Endothelial cell of umbilical vein (primary cell): ENCODE measurements around the gene EMC9. TPM values are rescaled to one million over a fixed set of nuclear protein-coding genes. Genes with fewer than 3 reads are reported as not detected.

Experiments used
- BruUV-seq: library from RNA; stranded (reverse); fragments of 400-500 nt; replicated peaks from 2 replicates; lab custom pipeline; 2021; lab: Mats Ljungman, UMichigan
- CTCF ChIA-PET: fragments of 300-600, 350-600 bp; sonication (Branson Sonifier 250); formaldehyde crosslinking; loops from one replicate; lab custom pipeline; 2021; ENCODE audit warnings: antibody characterized with exemption, inconsistent platforms; lab: Charles Lee
- POLR2A ChIA-PET: fragments of 300-600, 350-600 bp; sonication (Branson Sonifier 250); formaldehyde crosslinking; loops from one replicate; lab custom pipeline; 2021; ENCODE audit warnings: antibody characterized with exemption, inconsistent platforms; lab: Charles Lee
- DNase-seq: peaks from one replicate; pipeline ENCODE4 v3.0.0-alpha.2; 2011; ENCODE audit warnings: low read depth, low spot score
- FAIRE-seq: peaks from 2 replicates; lab custom pipeline; 2011; peaks lifted over from hg19 to GRCh38; lab: Jason Lieb, UNC
- H2AFZ ChIP-seq: 2 replicates; pipeline ENCODE4 v1.6.0; 2012; ENCODE audit warnings: low read depth, low read length, control low read depth, inconsistent platforms
- H3K27ac ChIP-seq: 2 replicates; pipeline ENCODE4 v1.5.1; 2011; ENCODE audit warnings: low read depth, mild to moderate bottlenecking, control low read depth, low read length, moderate library complexity; ENCODE audit not compliant: insufficient read depth
- H3K27me3 ChIP-seq, 2 experiments: 2 replicates each; pipeline versions ENCODE4 v1.6.0 to v1.6.1; 2011; ENCODE audit warnings: low read length in 2 of 2, mixed read lengths in 1 of 2; ENCODE audit not compliant: control insufficient read depth in 2 of 2, insufficient read depth in 2 of 2
- H3K36me3 ChIP-seq, 2 experiments: 2 replicates in 1 of 2; 3 replicates in 1 of 2; pipeline ENCODE4 v1.5.1; 2011; ENCODE audit warnings: low read length in 2 of 2, mild to moderate bottlenecking in 1 of 2, moderate library complexity in 1 of 2; ENCODE audit not compliant: control insufficient read depth in 2 of 2, insufficient read depth in 2 of 2; ENCODE audit errors: extremely low read depth in 1 of 2
- H3K4me1 ChIP-seq: 3 replicates; pipeline ENCODE4 v1.5.1; 2011; ENCODE audit warnings: mild to moderate bottlenecking, low read length; ENCODE audit not compliant: control insufficient read depth, insufficient read depth; ENCODE audit errors: extremely low read depth
- H3K4me2 ChIP-seq: 2 replicates; pipeline ENCODE4 v1.6.1; 2011; ENCODE audit warnings: low read length, control low read depth, mixed read lengths; ENCODE audit not compliant: insufficient read depth
- H3K4me3 ChIP-seq, 3 experiments: fragments of 200-600 bp in 1 of 3; sonication (generic), shearing (Covaris generic) in 1 of 3; replicated peaks in 1 of 3; 2 replicates each; pipeline ENCODE4 v1.5.1; 2011 to 2016; ENCODE audit warnings: control low read depth in 3 of 3, low read length in 3 of 3, mild to moderate bottlenecking in 2 of 3, inconsistent platforms in 1 of 3, low read depth in 1 of 3, moderate library complexity in 1 of 3; ENCODE audit not compliant: insufficient read depth in 1 of 3
- H3K79me2 ChIP-seq: 2 replicates; pipeline ENCODE4 v1.6.0; 2012; ENCODE audit warnings: low read length, inconsistent platforms; ENCODE audit not compliant: control insufficient read depth, insufficient read depth
- H3K9ac ChIP-seq: replicated peaks from 2 replicates; pipeline ENCODE3; 2011; ENCODE audit warnings: low read length, control low read depth; ENCODE audit not compliant: insufficient read depth; ENCODE audit errors: extremely low read depth
- H3K9me1 ChIP-seq: replicated peaks from 3 replicates; pipeline ENCODE4 v1.6.0; 2011; ENCODE audit warnings: mild to moderate bottlenecking, low read length; ENCODE audit not compliant: control insufficient read depth, insufficient read depth; ENCODE audit errors: extremely low read depth
- H3K9me3 ChIP-seq: replicated peaks from 2 replicates; pipeline ENCODE4 v1.5.1; 2012; ENCODE audit warnings: low read length, inconsistent platforms; ENCODE audit not compliant: control insufficient read depth, insufficient read depth
- H4K20me1 ChIP-seq: replicated peaks from 2 replicates; pipeline ENCODE3; 2011; ENCODE audit warnings: mild to moderate bottlenecking, low read length; ENCODE audit not compliant: control insufficient read depth, insufficient read depth; ENCODE audit errors: extremely low read depth
- EZH2 ChIP-seq: IDR thresholded peaks from 2 replicates; pipeline ENCODE4 v1.6.1; 2012; ENCODE audit warnings: borderline replicate concordance, low read depth, mild to moderate bottlenecking, moderate library complexity, low read length, inconsistent platforms; ENCODE audit not compliant: severe bottlenecking
- FOS ChIP-seq: IDR thresholded peaks from 2 replicates; pipeline ENCODE4 v1.6.1; 2011; ENCODE audit warnings: mild to moderate bottlenecking, low read length, moderate library complexity, borderline replicate concordance; ENCODE audit not compliant: insufficient read depth
- GATA2 ChIP-seq: IDR thresholded peaks from 2 replicates; pipeline ENCODE4 v1.7.0; 2011; ENCODE audit warnings: low read depth, mild to moderate bottlenecking, moderate library complexity, mixed read lengths, low read length; ENCODE audit not compliant: insufficient read length, insufficient read depth
- JUN ChIP-seq: IDR thresholded peaks from 2 replicates; pipeline ENCODE4 v1.6.1; 2011; ENCODE audit warnings: borderline replicate concordance, low read depth; ENCODE audit not compliant: insufficient read length, insufficient read depth
- MYC ChIP-seq: IDR thresholded peaks from one replicate; pipeline ENCODE4 v1.6.1; 2011; ENCODE audit warnings: mild to moderate bottlenecking, low read depth, low read length
- POLR2A ChIP-seq: IDR thresholded peaks from 2 replicates; pipeline ENCODE4 v1.6.1; 2012; ENCODE audit warnings: low read depth, mild to moderate bottlenecking, control low read depth, low read length
- POLR2AphosphoS5 ChIP-seq: IDR thresholded peaks from 2 replicates; pipeline ENCODE4 v1.6.1; 2012; ENCODE audit warnings: low read depth, mild to moderate bottlenecking, control low read depth, low read length, moderate library complexity; ENCODE audit not compliant: insufficient read depth
- dilution Hi-C: fragments of 300-500 bp; cut with MboI; formaldehyde crosslinking; loops from one replicate; pipeline ENCODE4 v1.15.0; 2019; ENCODE audit warnings: low sequenced_read_pairs; ENCODE audit not compliant: extremely low pct_ligation_motif_present
- intact Hi-C: fragments of 100-400 bp; cut with micrococcal nuclease; formaldehyde crosslinking; loops from one replicate; pipeline ENCODE4 v1.10.0; 2022
- polyA plus RNA-seq, 4 experiments: library from polyadenylated mRNA; depleted of rRNA in 3 of 4; stranded (reverse) in 3 of 4; unstranded in 1 of 4; fragments of >200 nt; gene quantifications; 2 replicates each; pipeline versions ENCODE4 v1.2.1 to v1.2.3, GENCODE V29; 2011 to 2012; ENCODE audit warnings: missing spikeins in 1 of 4
- total RNA-seq: library from RNA; stranded (reverse); gene quantifications from 2 replicates; pipeline ENCODE4 v1.2.3, GENCODE V29; 2021
- TF ChIP-seq, protein P1 (sequence below), 2 donors: IDR thresholded peaks; 1 replicate in 1 of 2; 2 replicates in 1 of 2; pipeline ENCODE4 v1.5.1; 2011; ENCODE audit warnings: low read length in 2 of 2, mild to moderate bottlenecking in 2 of 2, moderate library complexity in 2 of 2, control low read depth in 1 of 2, inconsistent platforms in 1 of 2, low read depth in 1 of 2; ENCODE audit not compliant: insufficient read depth in 1 of 2; ENCODE audit errors: extremely low read depth in 1 of 2
- TF ChIP-seq, protein P2 (sequence below): IDR thresholded peaks from 2 replicates; pipeline ENCODE4 v1.6.1; 2011; ENCODE audit not compliant: insufficient read depth, insufficient read length

EMC9 gene
- total and polyA plus RNA-seq, 2 donors (not counting 3 experiments of a cell fraction or from before 2014, with no cell fraction given) = 21.8 to 31.8 TPM

DNA sequence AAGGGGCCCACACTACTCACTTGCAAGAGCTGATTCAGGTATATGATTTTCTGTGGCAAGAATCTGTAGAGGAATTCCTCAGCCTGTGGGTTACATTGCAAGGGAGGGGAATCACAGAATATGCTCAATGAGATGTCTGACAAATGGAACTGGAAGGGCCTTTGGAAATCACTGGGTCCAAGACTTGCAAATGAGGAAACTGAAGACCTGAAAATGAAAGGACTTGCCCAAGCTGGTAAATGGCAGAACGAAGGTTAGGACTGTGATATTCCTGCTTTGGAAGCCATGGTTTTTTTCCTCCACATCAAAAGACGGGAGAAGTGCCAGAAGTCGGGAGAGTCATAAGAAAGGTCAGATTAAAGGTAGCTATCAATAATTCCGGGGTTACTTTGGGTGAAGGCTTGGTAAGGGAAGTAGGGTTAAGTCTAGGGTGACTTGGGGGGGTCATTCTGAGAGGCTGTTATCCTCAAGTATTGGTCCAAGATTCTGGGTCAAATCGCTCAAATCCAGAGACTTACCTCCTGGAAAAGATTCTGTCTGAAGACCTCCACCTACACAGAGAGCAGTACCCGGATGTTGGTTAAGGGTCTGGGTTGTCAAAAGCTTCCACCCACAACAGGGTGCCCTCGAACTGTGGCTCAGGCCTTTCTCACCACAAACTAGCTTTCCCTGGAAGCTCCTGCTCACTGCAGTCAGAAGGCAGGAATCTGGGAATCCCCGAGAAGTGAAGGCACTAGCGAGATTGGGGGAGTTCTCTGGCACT lies 4.5 kb upstream of the EMC9 start:
- H2AFZ ChIP-seq = peak overlapping the region; percentile 91
- H3K27me3 ChIP-seq = no peaks in the 10 kb centered on the region
- POLR2A ChIA-PET = interaction anchor here (0.5 to 2.0 kb wide), 8 partner anchors 9 to 246 kb away, joined by 3 to 13 read pairs (median 5); partner anchors contain the start of genes CHMP4A, DCAF11, IRF9 and NRL
- CTCF ChIA-PET = interaction anchor here (0.9 to 7.8 kb wide), 9 partner anchors 9 to 162 kb away, joined by 3 to 63 read pairs (median 4); partner anchors contain the start of genes CIDEB, IRF9, PSME1 and TINF2
- H3K9me3 ChIP-seq = no peaks in the 10 kb centered on the region
- H4K20me1 ChIP-seq = no peaks in the 10 kb centered on the region
- H3K9me1 ChIP-seq = no peaks in the 10 kb centered on the region
- DNase-seq = peak; percentile 7
- peak overlapping the region; percentile 72 for H3K9ac ChIP-seq
- FAIRE-seq = peak; percentile 37
- H3K27ac ChIP-seq = peak overlapping the region; percentile 52
- dilution Hi-C loops = no loop called here
- H3K4me2 ChIP-seq = peak overlapping the region; percentile 95
- H3K4me3 ChIP-seq = peak overlapping the region; percentile 59 to 86 (median 79)
- intact Hi-C loops = loop anchor here (1.0 to 5.0 kb wide), 5 partner anchors 32 to 286 kb away; partner anchors contain the start of genes DCAF11, DHRS1, IPO4 and NFATC4
- peaks cover 0 to 15% of the 10 kb centered on the region in 2 experiments for H3K36me3 ChIP-seq
- TSS peak; percentile 55 for BruUV-seq
- TF ChIP-seq, protein P1, sequence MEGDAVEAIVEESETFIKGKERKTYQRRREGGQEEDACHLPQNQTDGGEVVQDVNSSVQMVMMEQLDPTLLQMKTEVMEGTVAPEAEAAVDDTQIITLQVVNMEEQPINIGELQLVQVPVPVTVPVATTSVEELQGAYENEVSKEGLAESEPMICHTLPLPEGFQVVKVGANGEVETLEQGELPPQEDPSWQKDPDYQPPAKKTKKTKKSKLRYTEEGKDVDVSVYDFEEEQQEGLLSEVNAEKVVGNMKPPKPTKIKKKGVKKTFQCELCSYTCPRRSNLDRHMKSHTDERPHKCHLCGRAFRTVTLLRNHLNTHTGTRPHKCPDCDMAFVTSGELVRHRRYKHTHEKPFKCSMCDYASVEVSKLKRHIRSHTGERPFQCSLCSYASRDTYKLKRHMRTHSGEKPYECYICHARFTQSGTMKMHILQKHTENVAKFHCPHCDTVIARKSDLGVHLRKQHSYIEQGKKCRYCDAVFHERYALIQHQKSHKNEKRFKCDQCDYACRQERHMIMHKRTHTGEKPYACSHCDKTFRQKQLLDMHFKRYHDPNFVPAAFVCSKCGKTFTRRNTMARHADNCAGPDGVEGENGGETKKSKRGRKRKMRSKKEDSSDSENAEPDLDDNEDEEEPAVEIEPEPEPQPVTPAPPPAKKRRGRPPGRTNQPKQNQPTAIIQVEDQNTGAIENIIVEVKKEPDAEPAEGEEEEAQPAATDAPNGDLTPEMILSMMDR (IDR thresholded peaks at IDR 0.05; ENCODE audit: extremely low read depth in 1 of 2, insufficient read depth in 1 of 2, low read depth in 1 of 2, low read length in 2 of 2) = no peak
- TF ChIP-seq MYC = no peak
- TF ChIP-seq POLR2AphosphoS5 = no peak
- TF ChIP-seq GATA2 = no peak
- TF ChIP-seq, protein P2, sequence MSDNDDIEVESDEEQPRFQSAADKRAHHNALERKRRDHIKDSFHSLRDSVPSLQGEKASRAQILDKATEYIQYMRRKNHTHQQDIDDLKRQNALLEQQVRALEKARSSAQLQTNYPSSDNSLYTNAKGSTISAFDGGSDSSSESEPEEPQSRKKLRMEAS = no peak
- no peak for TF ChIP-seq JUN
- TF ChIP-seq FOS = no peak
- TF ChIP-seq EZH2 = no peak
- TF ChIP-seq POLR2A = no peak
- peaks cover 19% of the 10 kb centered on the region for H3K4me1 ChIP-seq
- peaks cover 27% of the 10 kb centered on the region for H3K79me2 ChIP-seq
